ENCODE data around the gene HOXB7.

HOXB7 gene

GRCh38 chr17:48606892-48607614 is 3.8 kb downstream of the HOXB7 start:
- DNase-seq: no peak

GRCh38 chr17:48605991-48606891 is 4.6 kb downstream of the HOXB7 start:
- DNase-seq: no peak

- no peak for DNase-seq
Measured at GRCh38 chr17:48605409-48605919, 5.4 kb downstream of the HOXB7 start.

- peak; percentile 65 for DNase-seq
Measured at GRCh38 chr17:48604770-48605329, 6.0 kb downstream of the HOXB7 start, which contains the start of gene HOXB6. TSS of gene HOXB6 (minus strand) at chr17:48604986. CDS start at chr17:48598150, 6,836 bp downstream.

GRCh38 chr17:48603959-48604769 is 6.7 kb downstream of the HOXB7 start:
- DNase-seq: peak; percentile 61

- no peak for DNase-seq
Measured at GRCh38 chr17:48601539-48602425, 9.0 kb downstream of the HOXB7 start.

- DNase-seq: no peak
Measured at GRCh38 chr17:48601207-48601538, 9.6 kb downstream of the HOXB7 start.

GRCh38 chr17:48600244-48601098 is 10.3 kb downstream of the HOXB7 start:
- DNase-seq: peak; percentile 49

GRCh38 chr17:48599354-48599753 is 11.5 kb downstream of the HOXB7 start:
- DNase-seq: no peak

GRCh38 chr17:48598736-48599135 is 12.1 kb downstream of the HOXB7 start:
- no peak for DNase-seq

GRCh38 chr17:48597778-48598631 is 12.8 kb downstream of the HOXB7 start:
- DNase-seq: peak; percentile 83

- DNase-seq: no peak
Measured at GRCh38 chr17:48597528-48597777, 13.4 kb downstream of the HOXB7 start.

- DNase-seq: peak; percentile 85
Measured at GRCh38 chr17:48596735-48597527, 13.9 kb downstream of the HOXB7 start.

- no peak for DNase-seq
Measured at GRCh38 chr17:48596000-48596734, 14.7 kb downstream of the HOXB7 start.

GRCh38 chr17:48595278-48595999 is 15.4 kb downstream of the HOXB7 start:
- no peak for DNase-seq

- DNase-seq: no peak
Measured at GRCh38 chr17:48594538-48595277, 16.1 kb downstream of the HOXB7 start.

Measured in fibroblast of upper back skin (primary cell).